A549 (cell line): ENCODE data around the gene SLC48A1.

ENCODE experiments used
- CTCF ChIP-seq: fragments of >200 bp; sonication (Bioruptor Twin); formaldehyde crosslinking; IDR thresholded peaks from 3 replicates; pipeline ENCODE4 v1.5.1; 2016
- ELK1 ChIP-seq: fragments of 150-350 bp; IDR thresholded peaks from 2 replicates; pipeline ENCODE4 v1.6.1; 2014; ENCODE audit warnings: low read depth, mild to moderate bottlenecking, low read length
- JUN ChIP-seq, 2 experiments: fragments of >200 bp; sonication (Bioruptor Twin); formaldehyde crosslinking; IDR thresholded peaks; 2 replicates in 1 of 2; 3 replicates in 1 of 2; pipeline ENCODE4 v1.6.1; 2016 to 2017

DNA sequence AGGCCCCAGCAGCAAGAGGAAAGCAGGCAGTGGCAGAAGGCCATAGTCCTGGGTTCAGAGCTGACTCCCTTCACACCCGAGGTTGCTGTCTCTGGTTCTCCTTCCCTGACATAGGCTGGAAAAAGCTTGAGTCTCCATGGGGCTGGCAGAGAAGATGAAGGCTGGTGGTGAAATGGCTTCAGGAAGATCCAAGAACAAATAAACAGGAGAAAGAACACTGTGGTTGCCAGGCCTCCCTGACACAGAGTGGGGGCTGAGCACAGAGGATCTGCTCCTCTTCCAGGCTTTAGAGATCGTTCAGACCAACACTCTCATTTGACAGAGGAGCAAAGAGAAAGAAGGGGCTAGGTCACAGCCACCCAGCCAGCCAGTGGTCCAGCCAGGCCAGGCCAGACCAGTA, 32.4 kb downstream of the SLC48A1 start:
- TF ChIP-seq CTCF (no peak), JUN (IDR thresholded peaks at IDR 0.05) (no peak), ELK1 (no peak)
